Measurements from ENCODE around the gene SIAH2.

SIAH2 gene

GRCh38 chr3:150783920-150784746, 21.2 kb upstream of the SIAH2 start:
- Histone ChIP-seq H3K23ac (ENCODE audit: low read length) (no peak overlapping the region), H3K14ac (ENCODE audit: low read length) (no peak overlapping the region), H4K91ac (ENCODE audit: low read depth, low read length) (no peak overlapping the region), H4K12ac (ENCODE audit: low read depth, low read length) (no peak overlapping the region), H3K79me2 (ENCODE audit: control insufficient read depth, insufficient read depth, low read length, poor library complexity) (no peaks in the 10 kb centered on the region), H4K8ac (ENCODE audit: low read depth, low read length) (no peak overlapping the region), H3K4me2 (ENCODE audit: low read length) (no peak overlapping the region), H2BK5ac (ENCODE audit: low read depth, low read length, poor library complexity) (no peak overlapping the region), H2BK12ac (ENCODE audit: low read length) (no peak overlapping the region), H2BK120ac (ENCODE audit: insufficient read depth, low read length, poor library complexity) (no peak overlapping the region), H3K18ac (ENCODE audit: low read length) (no peak overlapping the region), H3K36me3 (ENCODE audit: control insufficient read depth in 1 of 2, insufficient read depth in 2 of 2, low read length in 2 of 2) (no peaks in the 10 kb centered on the region), H3K27me3 (ENCODE audit: insufficient read depth, low read length) (no peaks in the 10 kb centered on the region), H2AK5ac (ENCODE audit: low read length) (no peak overlapping the region), H3K4me3 (ENCODE audit: low read depth, low read length) (no peak overlapping the region), H3K4me1 (ENCODE audit: control insufficient read depth in 1 of 2, insufficient read depth in 2 of 2, low read length in 2 of 2) (peaks cover 3 to 4% of the 10 kb centered on the region in 2 experiments), H3K27ac (ENCODE audit: low read depth, low read length) (no peak overlapping the region), H3K9ac (ENCODE audit: low read length) (no peak overlapping the region), H2AFZ (ENCODE audit: insufficient read depth, low read length, poor library complexity) (no peak overlapping the region), H3K79me1 (ENCODE audit: low read length) (peaks cover 2% of the 10 kb centered on the region), H3K9me3 (ENCODE audit: insufficient read depth, low read depth, low read length) (no peaks in the 10 kb centered on the region), H3K4ac (ENCODE audit: low read depth, low read length) (no peak overlapping the region)
- no peak for DNase-seq
- no CpG with 5 or more reads among the region's 5 CpGs for WGBS (ENCODE audit: extremely low coverage, insufficient coverage, insufficient read length)

- Histone ChIP-seq H3K4me2 (ENCODE audit: low read length) (no peak overlapping the region), H2AFZ (ENCODE audit: insufficient read depth, low read length, poor library complexity) (no peak overlapping the region), H3K18ac (ENCODE audit: low read length) (no peak overlapping the region), H3K27me3 (ENCODE audit: insufficient read depth, low read length) (no peaks in the 10 kb centered on the region), H3K14ac (ENCODE audit: low read length) (no peak overlapping the region), H2BK5ac (ENCODE audit: low read depth, low read length, poor library complexity) (no peak overlapping the region), H3K4ac (ENCODE audit: low read depth, low read length) (no peak overlapping the region), H3K27ac (ENCODE audit: low read depth, low read length) (no peak overlapping the region), H3K79me1 (ENCODE audit: low read length) (peaks cover 2% of the 10 kb centered on the region), H3K23ac (ENCODE audit: low read length) (no peak overlapping the region), H4K12ac (ENCODE audit: low read depth, low read length) (no peak overlapping the region), H2BK12ac (ENCODE audit: low read length) (no peak overlapping the region), H3K9me3 (ENCODE audit: insufficient read depth, low read depth, low read length) (no peaks in the 10 kb centered on the region), H4K91ac (ENCODE audit: low read depth, low read length) (no peak overlapping the region), H3K4me3 (ENCODE audit: low read depth, low read length) (no peak overlapping the region), H3K9ac (ENCODE audit: low read length) (no peak overlapping the region), H3K79me2 (ENCODE audit: control insufficient read depth, insufficient read depth, low read length, poor library complexity) (no peaks in the 10 kb centered on the region), H3K4me1 (ENCODE audit: control insufficient read depth in 1 of 2, insufficient read depth in 2 of 2, low read length in 2 of 2) (peaks cover 3 to 4% of the 10 kb centered on the region in 2 experiments), H2AK5ac (ENCODE audit: low read length) (no peak overlapping the region), H4K8ac (ENCODE audit: low read depth, low read length) (no peak overlapping the region), H3K36me3 (ENCODE audit: control insufficient read depth in 1 of 2, insufficient read depth in 2 of 2, low read length in 2 of 2) (no peaks in the 10 kb centered on the region), H2BK120ac (ENCODE audit: insufficient read depth, low read length, poor library complexity) (no peak overlapping the region)
- DNase-seq: peak in 1 of 2 donors; percentile 72
- WGBS (ENCODE audit: extremely low coverage, insufficient coverage, insufficient read length): no CpG with 5 or more reads among the region's 1 CpG
These were observed 20.3 kb upstream of the SIAH2 start for GRCh38 chr3:150783316-150783715.

GRCh38 chr3:150779402-150779858, 16.5 kb upstream of the SIAH2 start:
- H3K4me2 ChIP-seq (ENCODE audit: low read length): no peak overlapping the region
- H3K36me3 ChIP-seq (ENCODE audit: control insufficient read depth in 1 of 2, insufficient read depth in 2 of 2, low read length in 2 of 2): no peaks in the 10 kb centered on the region
- H3K79me1 ChIP-seq (ENCODE audit: low read length): no peaks in the 10 kb centered on the region
- H3K27ac ChIP-seq (ENCODE audit: low read depth, low read length): no peak overlapping the region
- no peak overlapping the region for H4K8ac ChIP-seq (ENCODE audit: low read depth, low read length)
- peak overlapping the region; percentile 5 for H4K12ac ChIP-seq (ENCODE audit: low read depth, low read length)
- H3K9ac ChIP-seq (ENCODE audit: low read length): no peak overlapping the region
- H2BK5ac ChIP-seq (ENCODE audit: low read depth, low read length, poor library complexity): no peak overlapping the region
- no peak overlapping the region for H2BK120ac ChIP-seq (ENCODE audit: insufficient read depth, low read length, poor library complexity)
- no peak overlapping the region for H3K14ac ChIP-seq (ENCODE audit: low read length)
- no peak overlapping the region for H3K23ac ChIP-seq (ENCODE audit: low read length)
- H2AK5ac ChIP-seq (ENCODE audit: low read length): no peak overlapping the region
- no CpG with 5 or more reads among the region's 22 CpGs for WGBS (ENCODE audit: extremely low coverage, insufficient coverage, insufficient read length)
- no peak overlapping the region for H3K4me3 ChIP-seq (ENCODE audit: low read depth, low read length)
- no peaks in the 10 kb centered on the region for H3K27me3 ChIP-seq (ENCODE audit: insufficient read depth, low read length)
- no peak for DNase-seq
- H2AFZ ChIP-seq (ENCODE audit: insufficient read depth, low read length, poor library complexity): no peak overlapping the region
- peaks cover 4% of the 10 kb centered on the region for H3K9me3 ChIP-seq (ENCODE audit: insufficient read depth, low read depth, low read length)
- no peaks in the 10 kb centered on the region for H3K4me1 ChIP-seq (ENCODE audit: control insufficient read depth in 1 of 2, insufficient read depth in 2 of 2, low read length in 2 of 2)
- no peak overlapping the region for H4K91ac ChIP-seq (ENCODE audit: low read depth, low read length)
- H3K18ac ChIP-seq (ENCODE audit: low read length): no peak overlapping the region
- no peaks in the 10 kb centered on the region for H3K79me2 ChIP-seq (ENCODE audit: control insufficient read depth, insufficient read depth, low read length, poor library complexity)
- no peak overlapping the region for H2BK12ac ChIP-seq (ENCODE audit: low read length)
- H3K4ac ChIP-seq (ENCODE audit: low read depth, low read length): no peak overlapping the region

- no peak overlapping the region for H3K4me2 ChIP-seq (ENCODE audit: low read length)
- DNase-seq: no peak
- no peak overlapping the region for H2BK120ac ChIP-seq (ENCODE audit: insufficient read depth, low read length, poor library complexity)
- no peak overlapping the region for H3K4ac ChIP-seq (ENCODE audit: low read depth, low read length)
- no CpG with 5 or more reads among the region's 42 CpGs for WGBS (ENCODE audit: extremely low coverage, insufficient coverage, insufficient read length)
- H4K8ac ChIP-seq (ENCODE audit: low read depth, low read length): no peak overlapping the region
- peaks cover 6% of the 10 kb centered on the region for H3K9me3 ChIP-seq (ENCODE audit: insufficient read depth, low read depth, low read length)
- H3K18ac ChIP-seq (ENCODE audit: low read length): no peak overlapping the region
- H3K79me1 ChIP-seq (ENCODE audit: low read length): no peaks in the 10 kb centered on the region
- H2BK12ac ChIP-seq (ENCODE audit: low read length): no peak overlapping the region
- H4K91ac ChIP-seq (ENCODE audit: low read depth, low read length): no peak overlapping the region
- no peak overlapping the region for H3K9ac ChIP-seq (ENCODE audit: low read length)
- H3K27ac ChIP-seq (ENCODE audit: low read depth, low read length): no peak overlapping the region
- H3K14ac ChIP-seq (ENCODE audit: low read length): no peak overlapping the region
- H3K27me3 ChIP-seq (ENCODE audit: insufficient read depth, low read length): no peaks in the 10 kb centered on the region
- no peaks in the 10 kb centered on the region for H3K79me2 ChIP-seq (ENCODE audit: control insufficient read depth, insufficient read depth, low read length, poor library complexity)
- no peaks in the 10 kb centered on the region for H3K36me3 ChIP-seq (ENCODE audit: control insufficient read depth in 1 of 2, insufficient read depth in 2 of 2, low read length in 2 of 2)
- H3K4me3 ChIP-seq (ENCODE audit: low read depth, low read length): peak overlapping the region; percentile 39
- no peak overlapping the region for H2AK5ac ChIP-seq (ENCODE audit: low read length)
- no peak overlapping the region for H4K12ac ChIP-seq (ENCODE audit: low read depth, low read length)
- H3K23ac ChIP-seq (ENCODE audit: low read length): no peak overlapping the region
- H3K4me1 ChIP-seq (ENCODE audit: control insufficient read depth in 1 of 2, insufficient read depth in 2 of 2, low read length in 2 of 2): no peaks in the 10 kb centered on the region
- no peak overlapping the region for H2AFZ ChIP-seq (ENCODE audit: insufficient read depth, low read length, poor library complexity)
- H2BK5ac ChIP-seq (ENCODE audit: low read depth, low read length, poor library complexity): no peak overlapping the region
These were observed 15.9 kb upstream of the SIAH2 start for GRCh38 chr3:150778793-150779401.

Measured in trophoblast cell (in vitro differentiated cells and primary cell).